GM18511 (cell line): Measurements from ENCODE around the gene ATXN7L2.

ENCODE experiments used
- ATAC-seq: cut with Tn5 transposase; IDR thresholded peaks from one replicate; pipeline ENCODE4 v1.9.1; 2021; ENCODE audit warnings: mild to moderate bottlenecking, moderate library complexity; ENCODE audit not compliant: unreplicated experiment

Gene ATXN7L2

GRCh38 chr1:109474697-109475096 is 9.0 kb upstream of the ATXN7L2 start:
- ATAC-seq, result no peak

- ATAC-seq, result no peak
Observed at GRCh38 chr1:109475261-109475660, 8.4 kb upstream of the ATXN7L2 start.

GRCh38 chr1:109476825-109477224 is 6.9 kb upstream of the ATXN7L2 start:
- ATAC-seq, result no peak

- no peak for ATAC-seq
Observed at GRCh38 chr1:109477821-109478220, 5.9 kb upstream of the ATXN7L2 start.

- no peak for ATAC-seq
Observed at GRCh38 chr1:109478806-109479205, 4.9 kb upstream of the ATXN7L2 start.

- no peak for ATAC-seq
Observed at GRCh38 chr1:109479311-109479710, 4.4 kb upstream of the ATXN7L2 start.

GRCh38 chr1:109479901-109480300 is 3.8 kb upstream of the ATXN7L2 start:
- no peak for ATAC-seq

GRCh38 chr1:109481646-109482045 is 2.1 kb upstream of the ATXN7L2 start:
- ATAC-seq, result no peak

GRCh38 chr1:109482242-109482641 is 1.5 kb upstream of the ATXN7L2 start:
- ATAC-seq, result no peak

- peak; percentile 21 for ATAC-seq
Observed at GRCh38 chr1:109482791-109483671, 674 bp upstream of the ATXN7L2 start.

- ATAC-seq, result peak; percentile 3
Observed at GRCh38 chr1:109484519-109484975, 842 bp downstream of the ATXN7L2 start.

- ATAC-seq, result no peak
Observed at GRCh38 chr1:109485001-109485400, 1.3 kb downstream of the ATXN7L2 start.

- ATAC-seq, result no peak
Observed at GRCh38 chr1:109487261-109487660, 3.6 kb downstream of the ATXN7L2 start.

- no peak for ATAC-seq
Observed at GRCh38 chr1:109488201-109488600, 4.5 kb downstream of the ATXN7L2 start.

GRCh38 chr1:109488696-109489095 is 5.0 kb downstream of the ATXN7L2 start:
- ATAC-seq, result no peak

GRCh38 chr1:109490029-109490933 is 6.6 kb downstream of the ATXN7L2 start:
- no peak for ATAC-seq

- ATAC-seq, result no peak
Observed at GRCh38 chr1:109490934-109491302, 7.2 kb downstream of the ATXN7L2 start.

GRCh38 chr1:109491372-109491771 is 7.7 kb downstream of the ATXN7L2 start:
- no peak for ATAC-seq

- no peak for ATAC-seq
Observed at GRCh38 chr1:109492779-109493178, 9.1 kb downstream of the ATXN7L2 start.

- ATAC-seq, result no peak
Observed at GRCh38 chr1:109493227-109493626, 9.5 kb downstream of the ATXN7L2 start.

- ATAC-seq, result peak; percentile 95
Observed at GRCh38 chr1:109493805-109494539, 10.3 kb downstream of the ATXN7L2 start, which contains the start of gene CYB561D1. Gene CYB561D1 (plus strand): TSS chr1:109494094. CDS start chr1:109494140, 46 bp downstream.
